EH (cell line): ENCODE measurements around the gene PPP1R36.
"Not testable (repeated sequence)": the region's sequence is repeated elsewhere in the genome, so short reads cannot be mapped to it uniquely, and the experiment has no call there.

ENCODE experiments used
- DNase-seq: peaks from one replicate; pipeline ENCODE4 v3.0.0-alpha.2; 2015; ENCODE audit warnings: low read depth

The PPP1R36 gene

GRCh38 chr14:64566651-64567122 is 16.9 kb downstream of the PPP1R36 start:
- peak; percentile 44 for DNase-seq

GRCh38 chr14:64569138-64569631 is 19.4 kb downstream of the PPP1R36 start:
- DNase-seq = peak; percentile 88

DNA sequence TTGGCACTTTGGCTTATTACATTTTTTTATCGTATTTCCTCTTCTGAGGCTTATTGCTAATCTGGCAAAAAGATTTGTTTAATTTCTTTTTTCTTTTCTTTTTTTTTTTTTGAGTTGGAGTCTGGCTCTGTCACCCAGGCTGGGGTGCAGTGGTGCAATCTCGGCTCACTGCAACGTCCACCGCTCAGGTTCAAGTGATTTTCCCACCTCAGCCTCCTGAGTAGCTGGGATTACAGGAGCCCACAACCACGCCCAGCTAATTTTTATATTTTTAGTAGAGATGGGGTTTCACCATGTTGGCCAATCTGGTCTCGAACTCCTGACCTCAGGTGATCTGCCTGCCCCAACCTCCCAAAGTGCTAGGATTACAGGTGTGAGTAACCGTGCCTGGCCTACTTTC is 19.9 kb downstream of the PPP1R36 start:
- not testable (repeated sequence) for DNase-seq

GRCh38 chr14:64572386-64573104 is 22.8 kb downstream of the PPP1R36 start:
- DNase-seq = no peak

DNA sequence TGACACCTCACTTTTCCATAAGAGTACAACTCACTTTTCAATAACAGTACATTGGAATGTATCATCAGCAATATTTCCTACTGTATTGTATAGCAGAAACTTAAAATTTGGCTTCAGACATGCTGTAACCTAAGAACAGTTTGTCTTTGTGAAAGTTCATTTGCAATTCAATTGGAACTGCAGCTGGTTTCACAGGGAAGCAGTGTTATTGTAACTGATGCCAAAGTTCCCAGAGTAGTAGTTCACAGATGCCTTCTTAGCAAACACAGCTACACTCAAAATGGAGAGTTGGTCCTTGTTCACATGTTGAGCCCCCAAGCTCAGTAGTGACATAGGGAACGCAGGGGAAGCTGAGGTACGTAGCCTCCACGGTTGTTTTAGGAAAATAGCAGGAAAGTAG is 23.3 kb downstream of the PPP1R36 start:
- DNase-seq = no peak

GRCh38 chr14:64574371-64575107 is 24.8 kb downstream of the PPP1R36 start:
- DNase-seq = no peak

DNA sequence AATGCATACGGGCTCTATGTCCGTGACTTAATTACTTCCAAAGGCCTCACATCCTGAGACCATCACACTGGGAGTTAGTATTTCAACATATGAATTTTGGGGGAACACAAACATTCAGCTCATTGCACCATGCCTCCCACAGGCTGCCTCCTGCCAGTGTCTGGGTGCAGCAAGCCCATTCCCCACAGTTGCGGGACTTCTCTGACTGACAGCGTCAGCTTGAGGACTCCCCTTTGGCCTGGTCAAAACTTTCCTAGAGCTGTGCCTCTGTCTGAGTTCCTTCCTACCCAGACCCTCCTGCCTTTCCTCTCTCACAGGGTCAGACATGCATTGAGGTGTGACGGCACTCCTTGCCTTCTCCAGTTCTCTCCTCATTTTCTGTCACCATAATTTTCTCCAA is 27.4 kb downstream of the PPP1R36 start:
- no peak for DNase-seq

- DNase-seq = peak; percentile 48
These were observed 30.7 kb downstream of the PPP1R36 start for GRCh38 chr14:64580467-64580866.

- no peak for DNase-seq
These were observed 31.6 kb downstream of the PPP1R36 start for GRCh38 chr14:64581363-64581762.

GRCh38 chr14:64581817-64582216 is 32.1 kb downstream of the PPP1R36 start:
- DNase-seq = no peak

GRCh38 chr14:64584190-64584589 is 34.4 kb downstream of the PPP1R36 start:
- no peak for DNase-seq

GRCh38 chr14:64591809-64592208 is 42.0 kb downstream of the PPP1R36 start:
- peak; percentile 46 for DNase-seq

GRCh38 chr14:64594438-64594837 is 44.7 kb downstream of the PPP1R36 start:
- no peak for DNase-seq

DNA sequence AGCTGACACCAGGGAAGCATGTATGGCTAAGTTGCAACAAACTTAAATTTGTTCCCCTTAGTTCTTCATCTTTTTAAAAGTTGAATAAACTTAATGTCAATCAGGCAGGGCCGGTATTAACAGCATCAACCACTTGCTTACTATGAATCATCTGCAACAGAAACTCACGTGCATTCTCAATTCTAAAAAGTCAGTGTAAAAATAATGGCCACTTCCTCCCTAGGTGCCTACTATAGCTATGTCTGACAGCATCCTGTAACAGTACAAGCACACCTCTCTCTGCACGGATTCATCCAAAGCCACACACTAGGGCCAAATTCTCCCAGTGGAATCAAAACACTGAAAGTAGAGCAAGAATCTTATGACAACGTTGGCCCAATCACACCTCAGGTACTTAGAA is 48.6 kb downstream of the PPP1R36 start:
- no peak for DNase-seq

GRCh38 chr14:64601571-64601970 is 51.8 kb downstream of the PPP1R36 start:
- no peak for DNase-seq

- no peak for DNase-seq
These were observed 53.1 kb downstream of the PPP1R36 start for GRCh38 chr14:64602826-64603225.

GRCh38 chr14:64604001-64604400 is 54.2 kb downstream of the PPP1R36 start:
- no peak for DNase-seq

- no peak for DNase-seq
These were observed 55.1 kb downstream of the PPP1R36 start for GRCh38 chr14:64604881-64605280.

DNA sequence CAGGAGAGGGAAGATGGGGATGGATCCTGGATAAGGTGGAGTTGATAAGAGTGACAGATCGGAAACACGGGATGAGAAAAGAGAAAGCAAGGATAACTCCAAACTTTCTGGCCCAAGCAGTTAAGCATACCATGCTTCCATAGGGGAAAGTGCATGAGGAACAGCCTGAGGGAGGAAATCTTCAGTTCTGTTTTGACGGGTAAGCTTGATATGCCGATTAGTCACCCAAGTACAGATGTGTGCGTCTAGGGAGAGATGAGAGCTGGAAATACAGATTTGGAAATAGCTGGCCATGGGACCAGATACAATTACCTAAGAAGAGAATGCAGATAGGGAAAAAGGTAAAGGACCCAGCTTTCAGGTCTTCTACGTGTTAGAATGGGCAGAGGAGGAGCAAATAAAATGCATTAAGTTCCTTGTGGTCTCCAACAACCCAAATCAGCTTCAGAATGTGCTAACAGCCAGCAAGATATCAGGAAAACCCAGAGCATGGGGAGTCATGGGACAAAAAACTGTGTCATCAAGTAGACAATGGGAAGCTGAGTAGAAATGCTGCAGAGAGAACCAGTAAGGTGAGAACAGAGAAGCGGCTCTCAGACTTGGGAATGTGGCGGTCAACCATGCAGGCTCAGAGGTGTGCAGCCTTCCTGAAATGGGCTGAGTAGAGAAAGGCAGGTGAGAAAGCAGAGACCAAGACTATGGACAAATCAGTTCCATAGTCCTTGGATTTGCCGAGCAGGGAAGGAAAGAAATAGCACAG is 56.3 kb downstream of the PPP1R36 start:
- DNase-seq = peak; percentile 39

GRCh38 chr14:64610049-64610746 is 60.4 kb downstream of the PPP1R36 start:
- DNase-seq = no peak

- peak; percentile 86 for DNase-seq
These were observed 61.7 kb downstream of the PPP1R36 start for GRCh38 chr14:64611358-64612020.
